GM21737 (cell line): Measurements from ENCODE around the gene SOCS2.

ENCODE experiments used
- ATAC-seq: cut with Tn5 transposase; IDR thresholded peaks from one replicate; pipeline ENCODE4 v1.9.1; 2021; ENCODE audit warnings: mild to moderate bottlenecking, moderate library complexity; ENCODE audit not compliant: unreplicated experiment

Gene SOCS2

GRCh38 chr12:93626160-93626559 is 53.7 kb downstream of the SOCS2 start:
- ATAC-seq, result no peak
